GM13977 (cell line): Measurements from ENCODE around the gene PLXNA1.

Source experiments
- DNase-seq: peaks from one replicate; pipeline ENCODE4 v3.0.0; 2012; ENCODE audit warnings: low spot score
- in situ Hi-C: fragments of 300-500 bp; cut with MboI; formaldehyde crosslinking; loops from one replicate; pipeline ENCODE4 v1.12.0; 2022; ENCODE audit warnings: low sequenced_read_pairs, low pct_unique_long_range_greater_than_20kb, mixed read lengths, inconsistent platforms; ENCODE audit not compliant: unreplicated experiment
- TF ChIP-seq, protein P1 (sequence below): IDR thresholded peaks from 2 replicates; pipeline ENCODE4 v1.5.1; 2012; ENCODE audit warnings: mild to moderate bottlenecking, control low read depth; ENCODE audit not compliant: insufficient read depth; ENCODE audit errors: extremely low read depth, missing control alignments

The PLXNA1 gene

DNA sequence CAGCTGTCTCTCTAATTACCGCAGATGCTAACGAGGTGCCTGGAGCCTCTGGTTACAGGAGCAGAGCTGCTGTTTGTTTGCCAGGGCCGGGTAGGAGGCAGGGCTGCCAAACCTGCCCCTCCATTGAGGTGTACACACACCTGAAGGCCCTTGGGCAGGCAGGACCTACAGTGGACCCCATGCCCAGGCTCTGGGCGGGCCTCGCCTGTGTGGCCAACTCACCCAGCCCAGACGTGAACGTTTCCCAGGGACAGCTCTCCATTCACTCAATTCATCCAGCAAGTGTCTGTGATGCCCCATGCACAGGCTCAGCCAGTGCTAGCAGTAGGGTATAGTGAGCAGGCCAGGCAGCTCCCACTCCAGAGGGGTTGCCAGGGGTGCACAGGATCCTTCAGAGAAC is 43.7 kb downstream of the PLXNA1 start:
- TF ChIP-seq, protein P1, sequence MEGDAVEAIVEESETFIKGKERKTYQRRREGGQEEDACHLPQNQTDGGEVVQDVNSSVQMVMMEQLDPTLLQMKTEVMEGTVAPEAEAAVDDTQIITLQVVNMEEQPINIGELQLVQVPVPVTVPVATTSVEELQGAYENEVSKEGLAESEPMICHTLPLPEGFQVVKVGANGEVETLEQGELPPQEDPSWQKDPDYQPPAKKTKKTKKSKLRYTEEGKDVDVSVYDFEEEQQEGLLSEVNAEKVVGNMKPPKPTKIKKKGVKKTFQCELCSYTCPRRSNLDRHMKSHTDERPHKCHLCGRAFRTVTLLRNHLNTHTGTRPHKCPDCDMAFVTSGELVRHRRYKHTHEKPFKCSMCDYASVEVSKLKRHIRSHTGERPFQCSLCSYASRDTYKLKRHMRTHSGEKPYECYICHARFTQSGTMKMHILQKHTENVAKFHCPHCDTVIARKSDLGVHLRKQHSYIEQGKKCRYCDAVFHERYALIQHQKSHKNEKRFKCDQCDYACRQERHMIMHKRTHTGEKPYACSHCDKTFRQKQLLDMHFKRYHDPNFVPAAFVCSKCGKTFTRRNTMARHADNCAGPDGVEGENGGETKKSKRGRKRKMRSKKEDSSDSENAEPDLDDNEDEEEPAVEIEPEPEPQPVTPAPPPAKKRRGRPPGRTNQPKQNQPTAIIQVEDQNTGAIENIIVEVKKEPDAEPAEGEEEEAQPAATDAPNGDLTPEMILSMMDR, result no peak
- in situ Hi-C loops, result no loop called here
- DNase-seq, result no peak

GRCh38 chr3:127027061-127027735 is 44.3 kb downstream of the PLXNA1 start:
- TF ChIP-seq, protein P1, result no peak
- no peak for DNase-seq
- in situ Hi-C loops, result no loop called here

GRCh38 chr3:127027811-127028548 is 45.1 kb downstream of the PLXNA1 start:
- DNase-seq, result no peak
- in situ Hi-C loops, result no loop called here
- TF ChIP-seq, protein P1, result no peak

DNA sequence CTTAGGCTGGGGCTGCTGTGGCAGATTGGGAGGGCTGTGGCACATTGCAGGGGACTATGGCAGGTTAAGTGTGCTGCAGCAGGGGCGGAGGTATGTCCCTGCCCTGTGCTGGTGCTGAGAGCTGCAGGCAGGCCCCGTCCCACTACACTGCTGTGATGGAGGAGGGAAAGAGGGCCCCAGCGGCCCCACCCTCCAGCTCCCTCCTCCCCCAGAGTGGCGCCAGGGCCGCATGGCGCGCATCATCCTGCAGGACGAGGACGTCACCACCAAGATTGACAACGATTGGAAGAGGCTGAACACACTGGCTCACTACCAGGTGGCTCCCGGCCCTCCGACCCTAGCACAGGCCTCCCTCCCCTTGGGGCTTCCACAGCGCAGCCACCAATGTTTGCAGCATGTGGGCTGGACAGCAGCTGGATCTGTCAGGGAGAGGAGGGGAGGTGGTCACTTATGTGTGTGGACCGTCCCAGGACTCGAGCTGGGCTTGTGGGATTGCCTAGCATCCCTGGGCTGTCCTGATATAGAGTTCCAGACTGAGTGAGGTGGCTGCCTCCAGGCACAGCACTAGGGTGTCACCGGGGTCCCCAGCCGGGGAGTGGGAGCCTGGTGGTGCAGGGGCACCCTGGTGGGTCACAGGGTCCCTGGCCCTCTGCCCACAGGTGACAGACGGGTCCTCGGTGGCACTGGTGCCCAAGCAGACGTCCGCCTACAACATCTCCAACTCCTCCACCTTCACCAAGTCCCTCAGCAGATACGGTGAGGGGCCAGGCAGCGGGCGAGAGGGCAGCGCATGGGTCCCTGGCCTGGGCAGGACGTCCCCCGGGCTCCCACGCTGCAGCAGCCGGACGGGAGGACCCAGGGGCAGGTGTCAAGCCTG is 46.1 kb downstream of the PLXNA1 start:
- no peak for DNase-seq
- TF ChIP-seq, protein P1, result no peak
- in situ Hi-C loops, result no loop called here

DNA sequence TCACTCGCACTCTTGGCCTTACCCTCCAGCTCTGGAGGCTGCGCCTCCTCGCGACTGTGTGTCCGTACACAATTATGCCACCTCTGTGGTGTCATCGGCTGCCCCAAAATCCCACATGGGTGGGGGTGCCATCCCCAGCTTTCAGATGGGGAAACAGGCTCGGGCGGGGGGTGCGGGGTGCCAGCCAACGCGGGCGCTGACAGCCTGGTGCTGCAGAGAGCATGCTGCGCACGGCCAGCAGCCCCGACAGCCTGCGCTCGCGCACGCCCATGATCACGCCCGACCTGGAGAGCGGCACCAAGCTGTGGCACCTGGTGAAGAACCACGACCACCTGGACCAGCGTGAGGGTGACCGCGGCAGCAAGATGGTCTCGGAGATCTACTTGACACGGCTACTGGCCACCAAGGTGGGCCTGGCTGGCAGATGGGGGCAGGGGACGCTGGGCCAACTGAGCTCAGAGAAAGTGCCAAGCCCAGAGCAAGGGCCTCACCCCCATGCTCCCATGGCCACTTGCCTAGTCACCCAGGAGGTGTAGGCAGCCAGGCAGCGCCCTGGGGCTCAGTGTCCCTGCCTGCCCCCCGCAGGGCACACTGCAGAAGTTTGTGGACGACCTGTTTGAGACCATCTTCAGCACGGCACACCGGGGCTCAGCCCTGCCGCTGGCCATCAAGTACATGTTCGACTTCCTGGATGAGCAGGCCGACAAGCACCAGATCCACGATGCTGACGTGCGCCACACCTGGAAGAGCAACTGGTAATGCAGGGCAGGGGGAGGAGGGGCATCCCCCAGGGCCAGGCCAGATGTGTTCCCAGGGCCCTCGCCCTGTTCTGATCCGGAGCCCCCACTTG is 47.0 kb downstream of the PLXNA1 start:
- DNase-seq, result no peak
- TF ChIP-seq, protein P1, result no peak
- in situ Hi-C loops, result no loop called here
